Measurements from ENCODE around the gene MICAL2. TPM values are rescaled to one million over a fixed set of nuclear protein-coding genes. Genes with fewer than 3 reads are reported as not detected.

The MICAL2 gene
- total RNA-seq, 1 donor from 2014 or later, result 372 TPM

DNA sequence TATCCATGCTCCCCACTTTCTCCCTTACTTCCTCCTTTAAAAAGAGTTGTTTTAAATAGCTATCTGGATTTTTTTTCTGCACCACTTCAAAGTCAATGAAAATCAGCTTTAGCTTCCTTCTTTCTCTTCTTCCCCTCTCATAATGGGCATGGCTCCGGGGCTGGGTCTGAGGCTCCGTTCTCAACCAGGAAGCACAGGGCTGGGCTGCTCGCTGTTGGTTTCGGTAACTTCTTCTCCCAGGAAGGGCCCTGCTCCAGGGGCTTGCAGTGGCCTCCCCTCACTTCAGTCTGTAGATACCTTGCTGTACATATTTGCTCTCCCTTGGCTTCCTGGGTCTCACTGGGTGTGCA lies 23.8 kb downstream of the MICAL2 start:
- no peaks in the 10 kb centered on the region for H3K9me3 Mint-ChIP-seq (ENCODE audit: low read depth)
- no peaks in the 10 kb centered on the region for H3K27me3 Mint-ChIP-seq (ENCODE audit: low read depth)
- H3K4me3 Mint-ChIP-seq (ENCODE audit: unreplicated experiment), result no peak overlapping the region
- H3K4me1 Mint-ChIP-seq (ENCODE audit: low read depth), result peaks cover 53% of the 10 kb centered on the region
- no peak for DNase-seq (ENCODE audit: low spot score)
- TF ChIP-seq, protein P1, sequence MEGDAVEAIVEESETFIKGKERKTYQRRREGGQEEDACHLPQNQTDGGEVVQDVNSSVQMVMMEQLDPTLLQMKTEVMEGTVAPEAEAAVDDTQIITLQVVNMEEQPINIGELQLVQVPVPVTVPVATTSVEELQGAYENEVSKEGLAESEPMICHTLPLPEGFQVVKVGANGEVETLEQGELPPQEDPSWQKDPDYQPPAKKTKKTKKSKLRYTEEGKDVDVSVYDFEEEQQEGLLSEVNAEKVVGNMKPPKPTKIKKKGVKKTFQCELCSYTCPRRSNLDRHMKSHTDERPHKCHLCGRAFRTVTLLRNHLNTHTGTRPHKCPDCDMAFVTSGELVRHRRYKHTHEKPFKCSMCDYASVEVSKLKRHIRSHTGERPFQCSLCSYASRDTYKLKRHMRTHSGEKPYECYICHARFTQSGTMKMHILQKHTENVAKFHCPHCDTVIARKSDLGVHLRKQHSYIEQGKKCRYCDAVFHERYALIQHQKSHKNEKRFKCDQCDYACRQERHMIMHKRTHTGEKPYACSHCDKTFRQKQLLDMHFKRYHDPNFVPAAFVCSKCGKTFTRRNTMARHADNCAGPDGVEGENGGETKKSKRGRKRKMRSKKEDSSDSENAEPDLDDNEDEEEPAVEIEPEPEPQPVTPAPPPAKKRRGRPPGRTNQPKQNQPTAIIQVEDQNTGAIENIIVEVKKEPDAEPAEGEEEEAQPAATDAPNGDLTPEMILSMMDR (IDR thresholded peaks at IDR 0.05), result no peak
- H3K27ac Mint-ChIP-seq (ENCODE audit: unreplicated experiment), result peak overlapping the region; percentile 82
- peaks cover 18% of the 10 kb centered on the region for H3K36me3 Mint-ChIP-seq (ENCODE audit: low read depth)

DNA sequence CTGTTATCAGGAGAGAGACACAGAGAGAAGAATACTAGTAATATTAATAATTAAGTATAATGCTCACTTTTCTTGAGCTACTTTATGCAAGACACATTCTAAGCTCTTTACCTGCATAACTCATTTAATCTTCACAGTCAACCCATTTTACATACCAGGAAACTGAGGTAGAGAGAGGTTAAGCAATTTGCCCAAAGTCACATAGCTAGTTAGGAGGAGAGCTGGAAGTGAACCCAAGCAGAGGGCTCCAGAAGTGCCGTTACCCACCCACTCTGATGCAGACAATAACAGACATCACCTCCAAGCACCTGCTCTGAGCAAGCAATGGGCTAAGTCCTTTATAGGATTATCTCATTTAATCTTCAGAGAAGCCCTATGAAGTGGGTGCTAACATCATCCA lies 24.8 kb downstream of the MICAL2 start:
- H3K27ac Mint-ChIP-seq (ENCODE audit: unreplicated experiment), result no peak overlapping the region

DNA sequence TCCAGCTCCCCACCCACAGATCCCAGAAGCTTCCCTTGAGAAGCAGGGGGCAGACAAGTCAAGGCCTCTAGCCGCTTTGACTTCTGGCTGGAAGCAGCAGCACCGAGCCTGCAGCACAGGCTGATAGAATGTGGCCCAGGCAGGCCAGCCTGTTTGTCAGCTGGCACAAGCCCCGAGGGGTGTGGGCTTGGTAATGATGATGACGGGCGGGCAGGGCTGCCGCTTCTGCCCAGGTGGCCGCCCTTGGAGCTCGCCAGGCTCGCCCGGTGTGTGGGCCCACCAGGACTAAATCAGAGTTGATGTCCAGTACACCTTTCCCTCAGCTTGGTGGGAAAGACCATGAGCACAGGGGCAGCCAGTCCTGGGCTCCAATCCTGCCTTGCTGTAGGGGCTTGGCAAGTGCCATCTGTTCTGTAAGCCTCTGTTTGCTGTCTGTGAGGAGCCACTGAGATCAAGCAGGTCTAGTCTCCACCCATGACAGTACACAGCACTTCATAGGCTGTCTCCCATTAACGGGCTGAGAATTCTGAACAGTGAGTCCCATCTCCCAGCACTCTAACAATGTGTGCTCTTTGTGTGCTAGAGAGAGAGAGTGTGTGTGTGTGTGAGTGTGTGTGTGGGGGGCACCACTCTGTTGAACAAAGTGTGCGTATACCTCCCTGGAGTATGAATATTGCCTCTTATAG lies 26.8 kb downstream of the MICAL2 start:
- Mint-ChIP-seq H3K27ac (ENCODE audit: unreplicated experiment) (peak overlapping the region; percentile 12), H3K4me3 (ENCODE audit: unreplicated experiment) (no peak overlapping the region), H3K4me1 (ENCODE audit: low read depth) (peaks cover 68% of the 10 kb centered on the region), H3K9me3 (ENCODE audit: low read depth) (no peaks in the 10 kb centered on the region), H3K27me3 (ENCODE audit: low read depth) (no peaks in the 10 kb centered on the region), H3K36me3 (ENCODE audit: low read depth) (peaks cover 21% of the 10 kb centered on the region)
- DNase-seq (ENCODE audit: low spot score), result no peak
- TF ChIP-seq, protein P1 (IDR thresholded peaks at IDR 0.05), result no peak

More for the DNA sequence above, 24.8 kb downstream of the MICAL2 start:
- Mint-ChIP-seq H3K36me3 (ENCODE audit: low read depth) (peaks cover 15% of the 10 kb centered on the region), H3K4me1 (ENCODE audit: low read depth) (peaks cover 59% of the 10 kb centered on the region), H3K9me3 (ENCODE audit: low read depth) (no peaks in the 10 kb centered on the region), H3K4me3 (ENCODE audit: unreplicated experiment) (no peak overlapping the region), H3K27me3 (ENCODE audit: low read depth) (no peaks in the 10 kb centered on the region)
- DNase-seq (ENCODE audit: low spot score), result no peak
- TF ChIP-seq, protein P1 (IDR thresholded peaks at IDR 0.05), result no peak

DNA sequence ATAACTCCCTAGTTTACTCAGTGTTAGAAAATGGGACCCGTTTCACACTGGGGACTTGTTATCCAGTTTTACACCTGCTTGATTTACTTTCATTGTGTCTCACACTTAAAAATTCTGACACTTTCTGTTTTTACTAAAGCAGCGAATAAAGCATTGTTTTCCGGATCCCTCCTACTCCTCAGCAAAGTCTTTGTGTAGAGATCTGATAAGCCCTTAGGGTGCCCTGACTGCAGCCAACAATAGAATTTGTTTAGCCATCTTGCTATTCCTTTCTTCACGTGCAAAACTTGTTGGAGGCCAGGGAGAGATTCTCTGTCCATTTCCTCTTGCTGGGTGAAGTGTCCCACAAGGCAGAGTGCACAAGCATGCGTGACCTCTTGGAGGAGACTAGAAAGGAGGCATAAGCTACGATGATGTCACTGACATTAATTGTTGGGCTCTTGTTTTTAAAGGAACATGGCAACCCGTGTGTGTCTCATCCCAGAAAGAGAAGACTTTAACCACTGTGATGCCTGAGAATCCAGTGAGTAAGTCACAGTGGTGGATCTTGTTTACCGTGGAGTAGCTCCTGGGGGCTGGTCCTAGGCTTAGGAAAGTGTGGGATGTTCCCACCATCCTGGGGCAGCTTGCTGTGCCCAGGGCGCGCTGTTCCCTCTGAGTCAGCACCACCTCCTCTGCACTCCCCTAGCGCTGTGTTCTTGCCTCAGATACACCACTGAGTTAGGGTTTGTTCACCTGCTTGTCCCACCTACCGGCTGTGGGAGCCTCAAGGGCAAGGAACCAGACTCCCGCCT lies 27.7 kb downstream of the MICAL2 start:
- TF ChIP-seq, protein P1 (IDR thresholded peaks at IDR 0.05), result no peak
- Mint-ChIP-seq H3K36me3 (ENCODE audit: low read depth) (peaks cover 21% of the 10 kb centered on the region), H3K4me3 (ENCODE audit: unreplicated experiment) (no peak overlapping the region), H3K27ac (ENCODE audit: unreplicated experiment) (peak overlapping the region; percentile 93), H3K9me3 (ENCODE audit: low read depth) (no peaks in the 10 kb centered on the region), H3K4me1 (ENCODE audit: low read depth) (peaks cover 70% of the 10 kb centered on the region), H3K27me3 (ENCODE audit: low read depth) (no peaks in the 10 kb centered on the region)
- no peak for DNase-seq (ENCODE audit: low spot score)

DNA sequence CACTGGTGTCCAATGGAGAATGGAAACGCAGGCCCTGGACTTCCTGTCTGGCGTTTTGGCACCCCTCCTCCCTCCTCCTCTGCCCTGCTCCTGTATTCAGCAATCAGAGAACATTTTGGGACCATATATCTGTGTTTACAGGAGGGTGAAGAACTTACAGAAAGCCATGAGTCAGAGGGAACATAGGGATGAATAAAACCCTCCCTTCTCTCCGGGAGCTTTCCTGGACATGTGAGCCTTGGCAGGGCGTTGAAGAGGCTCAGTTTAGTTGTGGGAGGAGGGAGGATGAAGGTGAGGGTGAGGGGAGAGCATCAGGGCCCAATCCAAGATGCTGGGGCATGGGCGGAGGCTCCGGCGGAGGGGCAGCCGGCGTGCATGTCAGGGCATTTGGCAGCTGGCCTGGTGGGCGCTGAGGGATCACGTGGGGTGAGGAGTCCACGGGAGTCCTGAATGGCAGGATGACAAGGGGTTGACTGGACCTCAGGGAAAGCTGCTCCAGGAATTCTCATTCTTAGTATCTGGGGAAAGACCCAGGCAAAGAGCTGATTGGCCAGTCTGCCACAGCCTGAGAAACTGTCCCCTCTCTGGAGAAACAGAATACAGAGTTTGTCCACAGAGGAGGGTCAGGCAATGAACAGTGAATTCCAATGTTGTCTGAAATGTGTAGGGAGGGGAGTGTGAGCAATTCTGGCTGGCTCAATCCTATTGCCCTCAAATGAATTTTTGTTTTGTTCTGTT lies 28.9 kb downstream of the MICAL2 start:
- H3K27ac Mint-ChIP-seq (ENCODE audit: unreplicated experiment), result peak overlapping the region; percentile 93
- peak overlapping the region; percentile 2 for H3K4me3 Mint-ChIP-seq (ENCODE audit: unreplicated experiment)
- no peaks in the 10 kb centered on the region for H3K9me3 Mint-ChIP-seq (ENCODE audit: low read depth)
- TF ChIP-seq, protein P1 (IDR thresholded peaks at IDR 0.05), result no peak
- no peak for DNase-seq (ENCODE audit: low spot score)
- H3K4me1 Mint-ChIP-seq (ENCODE audit: low read depth), result peaks cover 76% of the 10 kb centered on the region
- peaks cover 16% of the 10 kb centered on the region for H3K36me3 Mint-ChIP-seq (ENCODE audit: low read depth)
- no peaks in the 10 kb centered on the region for H3K27me3 Mint-ChIP-seq (ENCODE audit: low read depth)
